Caco-2 (cell line): ENCODE results near the gene AGK. TPM values are rescaled to one million over a fixed set of nuclear protein-coding genes. Genes with fewer than 3 reads are reported as not detected.

Experiments used
- BruUV-seq: library from RNA; stranded (reverse); fragments of 400-500 nt; replicated peaks from 2 replicates; lab custom pipeline; 2021; lab: Mats Ljungman, UMichigan
- CTCF ChIA-PET: fragments of 300-600 bp; sonication (Branson Sonifier 250); formaldehyde crosslinking; loops from one replicate; lab custom pipeline; 2022; ENCODE audit warnings: antibody characterized with exemption; lab: Charles Lee
- POLR2A ChIA-PET: fragments of 300-600 bp; sonication (Branson Sonifier 250); formaldehyde crosslinking; loops from one replicate; lab custom pipeline; 2022; ENCODE audit warnings: antibody characterized with exemption; lab: Charles Lee
- DNase-seq, 2 experiments: peaks; one replicate each; pipeline versions ENCODE4 v3.0.0 to v3.0.0-alpha.2; 2020 to 2022
- H3K27me3 ChIP-seq: replicated peaks from 2 replicates; pipeline ENCODE4 v1.6.0; 2011; ENCODE audit warnings: low read length; ENCODE audit not compliant: control insufficient read depth, insufficient read depth
- H3K36me3 ChIP-seq: 2 replicates; pipeline ENCODE4 v1.5.1; 2011; ENCODE audit warnings: low read length; ENCODE audit not compliant: control insufficient read depth, insufficient read depth
- H3K4me1 ChIP-seq: fragments of 250-450 bp; sonication (Bioruptor Pico); 2 replicates; pipeline ENCODE4 v1.5.1; 2020; ENCODE audit warnings: mild to moderate bottlenecking
- H3K4me3 ChIP-seq: 2 replicates; pipeline ENCODE4 v1.5.1; 2011; ENCODE audit warnings: low read depth, mild to moderate bottlenecking, control low read depth, low read length
- H3K9me3 ChIP-seq: fragments of 250-450 bp; sonication (Bioruptor Pico); 2 replicates; pipeline ENCODE4 v1.5.1; 2020; ENCODE audit warnings: mild to moderate bottlenecking, moderate library complexity
- H3K27ac Mint-ChIP-seq: one replicate; pipeline ENCODE4 v1.8.0; 2022; ENCODE audit warnings: mixed read lengths; ENCODE audit not compliant: unreplicated experiment
- H3K27me3 Mint-ChIP-seq: one replicate; pipeline ENCODE4 v1.8.0; 2022; ENCODE audit warnings: mixed read lengths; ENCODE audit not compliant: insufficient read depth, unreplicated experiment
- H3K36me3 Mint-ChIP-seq: one replicate; pipeline ENCODE4 v1.8.0; 2022; ENCODE audit warnings: mild to moderate bottlenecking, mixed read lengths; ENCODE audit not compliant: insufficient read depth, unreplicated experiment
- H3K4me1 Mint-ChIP-seq: one replicate; pipeline ENCODE4 v1.8.0; 2022; ENCODE audit warnings: low read depth, mixed read lengths; ENCODE audit not compliant: unreplicated experiment
- H3K4me3 Mint-ChIP-seq: one replicate; pipeline ENCODE4 v1.8.0; 2022; ENCODE audit warnings: mild to moderate bottlenecking, moderate library complexity, mixed read lengths; ENCODE audit not compliant: unreplicated experiment
- H3K9me3 Mint-ChIP-seq: one replicate; pipeline ENCODE4 v1.8.0; 2022; ENCODE audit warnings: mixed read lengths; ENCODE audit not compliant: unreplicated experiment
- intact Hi-C: fragments of 100-400 bp; cut with micrococcal nuclease; formaldehyde crosslinking; loops from one replicate; pipeline ENCODE4 v1.10.0; 2022; ENCODE audit not compliant: unreplicated experiment
- total RNA-seq: library from RNA; stranded (reverse); gene quantifications from 2 replicates; pipeline ENCODE4 v1.2.3, GENCODE V29; 2022
- TF ChIP-seq, protein P1 (sequence below), 2 experiments: fragments of 200-600 bp in 1 of 2; IDR thresholded peaks; 1 replicate in 1 of 2; 2 replicates in 1 of 2; pipeline versions ENCODE4 v1.5.1 to v1.8.0; 2011 to 2022; ENCODE audit warnings: antibody characterized with exemption in 1 of 2, control low read depth in 1 of 2, inconsistent platforms in 1 of 2, low read depth in 1 of 2, low read length in 1 of 2, mild to moderate bottlenecking in 1 of 2, moderate library complexity in 1 of 2; ENCODE audit not compliant: insufficient read depth in 1 of 2, severe bottlenecking in 1 of 2, unreplicated experiment in 1 of 2

Gene AGK
- total RNA-seq, 1 experiment from 2014 or later, result 32.3 TPM

DNA sequence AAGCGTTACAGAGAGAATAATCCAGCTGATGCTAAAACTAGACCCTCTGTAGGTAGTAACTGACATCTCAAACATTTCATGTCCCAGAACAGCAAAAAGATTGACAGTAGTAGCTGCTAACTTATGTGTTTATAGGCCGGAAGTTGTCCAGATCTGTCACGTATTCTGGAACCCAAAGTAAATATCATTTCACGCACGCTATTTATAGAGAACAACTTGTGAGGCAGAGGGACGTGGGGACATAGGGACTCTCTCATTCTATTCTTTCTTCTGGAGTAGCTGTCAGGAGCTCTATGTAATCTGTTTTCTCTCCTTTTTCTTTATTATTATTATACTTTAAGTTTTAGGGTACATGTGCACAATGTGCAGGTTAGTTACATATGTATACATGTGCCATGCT is 22.3 kb downstream of the AGK start:
- H3K36me3 Mint-ChIP-seq, result peaks cover 16% of the 10 kb centered on the region
- DNase-seq, result no peak
- peaks cover 8% of the 10 kb centered on the region; the same call in 1 of the 2 replicates for H3K9me3 ChIP-seq
- H3K9me3 Mint-ChIP-seq, result peaks cover 33% of the 10 kb centered on the region
- no peaks in the 10 kb centered on the region for H3K27me3 Mint-ChIP-seq
- BruUV-seq, result no TSS peak
- H3K36me3 ChIP-seq, result no peaks in the 10 kb centered on the region
- POLR2A ChIA-PET, result no interaction called here
- H3K27me3 ChIP-seq, result no peaks in the 10 kb centered on the region
- no peaks in the 10 kb centered on the region for H3K4me1 Mint-ChIP-seq
- H3K4me3 Mint-ChIP-seq, result no peak overlapping the region
- H3K27ac Mint-ChIP-seq, result no peak overlapping the region
- H3K4me1 ChIP-seq, result no peaks in the 10 kb centered on the region
- intact Hi-C loops, result no loop called here
- CTCF ChIA-PET, result no interaction called here
- TF ChIP-seq, protein P1, sequence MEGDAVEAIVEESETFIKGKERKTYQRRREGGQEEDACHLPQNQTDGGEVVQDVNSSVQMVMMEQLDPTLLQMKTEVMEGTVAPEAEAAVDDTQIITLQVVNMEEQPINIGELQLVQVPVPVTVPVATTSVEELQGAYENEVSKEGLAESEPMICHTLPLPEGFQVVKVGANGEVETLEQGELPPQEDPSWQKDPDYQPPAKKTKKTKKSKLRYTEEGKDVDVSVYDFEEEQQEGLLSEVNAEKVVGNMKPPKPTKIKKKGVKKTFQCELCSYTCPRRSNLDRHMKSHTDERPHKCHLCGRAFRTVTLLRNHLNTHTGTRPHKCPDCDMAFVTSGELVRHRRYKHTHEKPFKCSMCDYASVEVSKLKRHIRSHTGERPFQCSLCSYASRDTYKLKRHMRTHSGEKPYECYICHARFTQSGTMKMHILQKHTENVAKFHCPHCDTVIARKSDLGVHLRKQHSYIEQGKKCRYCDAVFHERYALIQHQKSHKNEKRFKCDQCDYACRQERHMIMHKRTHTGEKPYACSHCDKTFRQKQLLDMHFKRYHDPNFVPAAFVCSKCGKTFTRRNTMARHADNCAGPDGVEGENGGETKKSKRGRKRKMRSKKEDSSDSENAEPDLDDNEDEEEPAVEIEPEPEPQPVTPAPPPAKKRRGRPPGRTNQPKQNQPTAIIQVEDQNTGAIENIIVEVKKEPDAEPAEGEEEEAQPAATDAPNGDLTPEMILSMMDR (IDR thresholded peaks at IDR 0.05; ENCODE audit: insufficient read depth in 1 of 2, low read depth in 1 of 2, low read length in 1 of 2, severe bottlenecking in 1 of 2, unreplicated experiment in 1 of 2), result no peak
- no peak overlapping the region for H3K4me3 ChIP-seq

DNA sequence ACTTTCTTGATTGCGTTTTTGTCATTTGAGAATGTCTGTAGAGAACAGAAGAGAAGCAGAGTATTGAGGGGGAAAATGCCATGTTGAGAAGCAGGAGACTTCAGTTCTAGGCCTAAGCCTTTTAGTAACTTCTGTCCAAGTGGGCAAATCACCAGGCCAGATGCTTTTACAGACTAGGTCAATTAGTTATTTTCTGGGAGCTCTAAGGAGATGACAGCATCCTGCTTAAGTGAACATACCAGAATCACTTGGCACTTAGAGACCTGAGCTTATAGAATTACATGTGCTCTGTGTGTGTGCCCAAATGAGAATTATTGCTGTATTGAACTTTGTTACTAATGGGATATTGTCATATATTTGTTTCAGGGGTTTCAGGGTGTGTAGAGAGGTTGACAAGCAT is 24.0 kb downstream of the AGK start:
- no peak for DNase-seq
- Mint-ChIP-seq H3K4me1 (no peaks in the 10 kb centered on the region), H3K27me3 (no peaks in the 10 kb centered on the region), H3K27ac (no peak overlapping the region), H3K9me3 (peaks cover 33% of the 10 kb centered on the region), H3K4me3 (no peak overlapping the region), H3K36me3 (peaks cover 16% of the 10 kb centered on the region)
- Histone ChIP-seq H3K27me3 (no peaks in the 10 kb centered on the region), H3K9me3 (peaks cover 9% of the 10 kb centered on the region), H3K4me1 (no peaks in the 10 kb centered on the region), H3K36me3 (no peaks in the 10 kb centered on the region), H3K4me3 (no peak overlapping the region)
- CTCF ChIA-PET, result no interaction called here
- intact Hi-C loops, result no loop called here
- POLR2A ChIA-PET, result no interaction called here
- BruUV-seq, result no TSS peak
- TF ChIP-seq, protein P1 (IDR thresholded peaks at IDR 0.05; ENCODE audit: insufficient read depth in 1 of 2, low read depth in 1 of 2, low read length in 1 of 2, severe bottlenecking in 1 of 2, unreplicated experiment in 1 of 2), result no peak

DNA sequence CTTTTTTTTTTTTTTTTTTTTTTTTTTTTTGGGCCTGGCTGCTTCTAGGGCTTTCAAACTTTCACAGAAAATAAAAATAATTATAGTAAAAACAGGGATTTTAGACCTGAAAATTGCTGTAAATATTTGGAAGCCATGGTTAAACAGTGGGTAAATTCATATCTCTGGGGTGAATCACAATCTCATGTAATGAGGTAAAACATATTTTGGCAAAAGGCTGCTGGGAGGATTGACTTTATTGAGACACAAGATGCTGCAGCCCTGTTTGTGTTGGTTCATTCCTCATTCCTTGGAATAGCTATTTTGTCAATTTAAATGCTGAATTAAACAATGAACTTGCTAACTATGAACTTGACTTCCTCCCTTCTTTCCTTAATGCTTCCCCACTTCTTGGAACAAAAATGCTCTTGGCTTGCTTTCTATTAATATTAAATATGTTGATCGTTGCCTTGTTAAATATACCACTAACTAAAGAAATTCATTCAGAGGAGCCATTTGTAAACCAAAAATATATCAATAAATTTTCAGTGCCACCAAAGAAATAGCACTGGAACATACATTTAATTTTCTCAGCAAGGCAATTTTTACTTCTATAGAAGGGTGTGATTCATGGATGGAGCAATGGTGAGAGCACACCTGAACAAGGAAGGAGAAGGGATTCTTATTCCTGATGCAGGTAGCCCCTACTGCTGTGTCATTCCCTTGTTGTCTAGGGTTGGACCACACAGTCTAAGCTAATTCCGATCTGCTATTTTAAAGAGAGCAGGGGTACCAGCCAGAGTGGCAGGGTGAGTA is 24.6 kb downstream of the AGK start:
- DNase-seq, result no peak
- peaks cover 33% of the 10 kb centered on the region for H3K9me3 Mint-ChIP-seq
- H3K36me3 Mint-ChIP-seq, result peaks cover 16% of the 10 kb centered on the region
- ChIA-PET CTCF (no interaction called here), POLR2A (no interaction called here)
- TF ChIP-seq, protein P1 (IDR thresholded peaks at IDR 0.05; ENCODE audit: insufficient read depth in 1 of 2, low read depth in 1 of 2, low read length in 1 of 2, severe bottlenecking in 1 of 2, unreplicated experiment in 1 of 2), result no peak
- H3K27ac Mint-ChIP-seq, result no peak overlapping the region
- intact Hi-C loops, result no loop called here
- Histone ChIP-seq H3K36me3 (no peaks in the 10 kb centered on the region), H3K4me1 (no peaks in the 10 kb centered on the region), H3K27me3 (no peaks in the 10 kb centered on the region), H3K9me3 (peaks cover 15% of the 10 kb centered on the region), H3K4me3 (no peak overlapping the region)
- no peaks in the 10 kb centered on the region for H3K27me3 Mint-ChIP-seq
- no peak overlapping the region for H3K4me3 Mint-ChIP-seq
- BruUV-seq, result no TSS peak
- no peaks in the 10 kb centered on the region for H3K4me1 Mint-ChIP-seq
